ENCODE data around the gene AOC2.
"Not testable (repeated sequence)": the region's sequence is repeated elsewhere in the genome, so short reads cannot be mapped to it uniquely, and the experiment has no call there.

Gene AOC2

DNA sequence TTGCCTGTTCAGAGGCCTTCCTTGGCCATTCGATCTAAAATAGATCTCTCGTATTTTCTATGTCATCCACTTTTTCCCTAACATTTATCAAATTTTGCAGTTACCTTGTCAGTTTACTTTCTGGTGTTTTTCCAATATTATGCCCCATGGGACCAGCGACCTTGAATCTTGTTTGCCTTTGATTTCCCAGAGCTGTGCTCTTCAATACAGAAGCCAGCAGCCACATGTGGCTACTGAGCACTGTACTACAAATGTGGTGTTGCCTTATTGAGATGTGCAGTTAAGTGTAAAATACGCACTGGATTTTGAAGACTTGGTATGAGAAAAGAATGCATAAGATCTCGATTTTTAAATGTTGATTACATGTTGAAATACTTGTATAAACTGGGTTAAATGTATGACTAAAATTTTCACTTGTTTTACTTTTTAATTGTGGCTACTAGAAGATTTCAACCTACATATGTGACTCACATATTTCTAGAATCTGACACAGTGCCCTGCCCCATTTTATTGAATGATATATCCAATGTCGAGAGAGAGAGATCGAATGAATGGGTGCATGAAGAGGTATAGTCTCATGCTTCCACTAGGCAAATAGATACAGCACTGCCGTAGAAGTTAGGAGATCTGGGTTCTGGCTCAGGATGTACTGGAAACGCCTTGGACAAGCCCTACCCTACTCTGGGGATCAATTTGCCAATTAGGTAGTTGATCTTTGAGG, 12.0 kb upstream of the AOC2 start:
- DNase-seq (ENCODE audit: low spot score) = peak; percentile 23
- no peak for FAIRE-seq

DNA sequence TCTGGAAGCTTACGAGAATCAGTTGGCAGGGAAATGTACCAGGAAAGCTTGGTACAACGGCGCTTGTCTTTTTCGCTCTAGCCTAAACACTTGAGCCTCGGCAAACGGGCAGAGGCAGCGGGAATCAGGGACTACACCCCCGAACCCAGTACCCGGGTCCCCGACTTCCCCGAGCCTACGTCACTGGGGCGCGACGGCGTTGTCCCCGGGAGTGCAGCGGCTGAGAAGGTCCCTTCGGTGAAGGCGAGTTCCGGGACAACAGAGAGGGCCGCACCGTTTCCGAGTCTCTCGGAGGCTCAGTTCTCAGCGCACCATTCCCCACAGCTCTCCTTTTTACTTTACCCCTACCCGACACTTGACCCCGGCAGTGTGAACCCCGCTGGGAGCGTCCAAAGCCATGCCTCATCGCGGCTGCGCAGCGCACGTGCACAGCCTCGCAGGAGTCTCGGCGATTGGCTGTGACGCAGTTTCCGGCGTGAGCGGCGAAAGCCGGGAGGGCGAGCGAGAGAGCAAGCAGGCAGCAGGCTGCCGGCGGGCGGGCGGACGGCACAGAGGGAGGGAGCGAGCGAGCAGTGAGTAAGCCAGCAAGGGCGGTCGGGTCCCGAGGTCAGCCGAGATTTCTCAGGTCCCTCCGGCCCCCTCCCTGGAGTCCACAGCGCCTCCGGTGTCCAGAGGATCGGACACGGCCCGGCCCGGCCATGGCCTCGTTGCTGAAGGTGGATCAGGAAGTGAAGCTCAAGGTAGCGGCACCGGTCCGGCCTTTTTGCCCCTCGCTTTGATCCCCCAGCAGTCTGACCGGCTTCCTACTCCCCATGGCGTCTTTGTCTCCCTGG, 11.2 kb upstream of the AOC2 start, which contains the start of gene PSME3:
PSME3 (plus strand) TSS at position 464 of the 833 bp plus-strand sequence; CDS start at position 699, 235 bp downstream.
- FAIRE-seq (no peak), DNase-seq (ENCODE audit: low spot score) (peak; percentile 96)

GRCh38 chr17:42833767-42834422, 10.5 kb upstream of the AOC2 start:
- no peak for FAIRE-seq
- DNase-seq (ENCODE audit: low spot score) = no peak

DNA sequence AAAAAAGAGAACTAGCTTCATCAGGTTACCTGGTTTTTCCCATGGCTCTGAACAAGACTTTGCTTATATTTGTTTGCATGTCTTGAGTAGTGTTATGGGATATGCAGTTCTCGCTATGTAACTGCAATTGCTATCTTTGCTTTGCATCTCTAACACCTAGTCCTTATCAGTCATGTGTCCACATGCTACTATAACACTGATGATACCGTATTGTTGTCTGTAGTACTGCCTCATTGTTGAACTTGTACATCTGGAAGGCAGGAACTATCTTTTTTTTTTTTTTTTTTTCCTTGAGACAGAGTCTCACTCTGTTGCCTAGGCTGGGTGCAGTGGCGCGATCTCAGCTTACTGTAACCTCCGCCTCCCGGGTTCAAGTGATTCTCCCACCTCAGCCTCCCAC, 8.6 kb upstream of the AOC2 start:
- FAIRE-seq (no peak), DNase-seq (ENCODE audit: low spot score) (no peak)

DNA sequence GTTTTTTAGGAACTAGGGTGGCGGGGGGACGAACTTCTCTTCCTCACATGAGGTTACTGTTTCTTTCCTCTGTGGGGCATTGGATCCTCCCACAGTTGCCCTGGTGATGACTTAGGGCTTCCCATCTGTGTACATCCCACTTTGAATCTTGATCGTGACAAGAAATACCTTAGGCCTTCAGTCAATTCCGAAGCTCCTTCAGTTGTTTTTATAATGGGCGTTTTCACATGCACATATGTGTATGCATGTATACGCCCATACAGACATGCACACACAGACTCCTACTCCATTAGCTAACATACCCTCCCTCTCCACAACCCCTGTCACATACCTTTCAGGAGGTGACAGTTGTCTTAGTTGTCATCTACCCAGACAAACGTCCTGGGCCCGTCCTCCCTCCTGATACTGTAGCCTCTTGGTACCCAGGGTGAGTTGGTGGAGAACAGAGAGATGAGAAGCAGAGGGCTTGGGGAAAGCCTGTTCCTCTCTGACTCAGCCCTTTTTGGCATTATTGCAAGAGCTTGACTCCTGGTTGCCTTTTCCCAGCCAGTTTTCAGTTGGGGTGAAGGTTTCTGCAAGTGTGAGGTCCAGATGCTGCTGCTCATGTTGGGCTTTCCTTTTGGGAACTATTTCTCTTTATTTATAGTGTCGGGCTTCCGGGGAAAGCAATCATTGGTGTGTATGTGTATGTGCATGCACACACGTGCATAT, 2.2 kb upstream of the AOC2 start:
- DNase-seq (ENCODE audit: low spot score) (no peak), FAIRE-seq (no peak)

DNA sequence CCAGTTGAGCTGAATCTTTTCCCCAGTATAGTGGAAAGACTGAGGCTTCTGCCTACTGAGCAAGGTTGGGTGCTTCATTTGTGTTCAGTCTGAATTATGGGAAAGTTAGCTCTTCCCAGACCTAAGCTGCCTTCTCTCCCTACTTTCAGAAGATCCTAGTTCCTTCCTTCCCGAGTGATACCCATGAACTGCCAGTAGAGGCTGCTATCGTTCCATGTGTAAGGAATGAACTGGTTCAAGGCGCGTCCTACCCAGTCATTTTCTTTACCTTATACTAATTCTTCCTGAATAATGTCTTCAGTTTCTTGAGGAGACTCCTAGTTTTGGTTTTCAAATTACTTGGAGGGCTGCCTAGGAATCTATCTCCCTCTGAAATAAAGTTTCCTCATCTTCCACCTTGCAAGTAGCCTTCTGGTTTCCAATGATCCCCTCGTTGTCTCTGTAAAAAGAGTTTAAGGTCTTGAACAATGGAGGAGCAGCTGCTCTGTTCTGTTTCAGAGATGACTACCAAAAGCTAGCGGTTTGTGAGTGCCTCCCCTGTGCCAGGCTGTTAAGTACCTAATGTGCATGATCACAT, 934 bp upstream of the AOC2 start:
- FAIRE-seq = no peak

GRCh38 chr17:42844761-42845555, 578 bp downstream of the AOC2 start:
- FAIRE-seq (no peak), DNase-seq (ENCODE audit: low spot score) (no peak)

More for the DNA sequence above, 934 bp upstream of the AOC2 start:
- DNase-seq (ENCODE audit: low spot score) = peak; percentile 63

DNA sequence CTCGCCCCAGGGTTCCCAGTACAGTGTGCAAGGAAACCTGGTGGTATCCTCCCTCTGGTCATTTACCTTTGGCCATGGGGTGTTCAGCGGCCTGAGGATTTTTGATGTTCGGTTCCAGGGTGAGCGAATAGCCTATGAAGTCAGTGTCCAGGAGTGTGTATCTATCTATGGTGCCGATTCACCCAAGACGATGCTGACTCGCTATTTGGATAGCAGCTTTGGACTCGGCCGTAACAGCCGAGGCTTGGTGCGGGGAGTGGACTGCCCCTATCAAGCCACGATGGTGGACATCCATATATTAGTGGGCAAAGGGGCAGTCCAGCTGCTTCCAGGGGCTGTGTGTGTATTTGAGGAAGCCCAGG, 1.2 kb downstream of the AOC2 start:
- no peak for DNase-seq (ENCODE audit: low spot score)
- no peak for FAIRE-seq

GRCh38 chr17:42845918-42846593, 1.7 kb downstream of the AOC2 start:
- no peak for DNase-seq (ENCODE audit: low spot score)
- peak; percentile 13 for FAIRE-seq

GRCh38 chr17:42846594-42847280, 2.4 kb downstream of the AOC2 start:
- FAIRE-seq = peak; percentile 58
- no peak for DNase-seq (ENCODE audit: low spot score)

DNA sequence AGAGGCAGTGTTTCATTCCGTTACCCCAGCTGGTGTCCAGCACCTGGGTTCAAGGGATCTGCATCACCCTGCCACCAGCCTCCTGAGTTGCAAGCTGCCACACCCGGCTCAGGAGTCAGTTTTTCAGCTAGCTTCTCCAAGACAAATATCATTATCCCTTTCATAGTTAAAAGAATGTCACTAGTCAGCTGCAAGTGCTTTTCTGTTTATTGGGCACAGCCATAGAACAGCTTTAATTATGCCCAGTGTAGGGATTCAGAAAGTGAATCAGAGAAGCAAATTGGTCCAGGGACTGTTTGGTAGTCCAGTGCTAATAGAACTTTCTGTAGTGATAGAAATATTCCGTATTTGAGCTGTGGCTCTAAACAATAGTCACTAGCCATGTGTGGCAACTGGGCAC, 3.7 kb downstream of the AOC2 start:
- FAIRE-seq (no peak), DNase-seq (ENCODE audit: low spot score) (no peak)

GRCh38 chr17:42849031-42849430, 4.7 kb downstream of the AOC2 start:
- no peak for DNase-seq (ENCODE audit: low spot score)
- FAIRE-seq = no peak

GRCh38 chr17:42849451-42850181, 5.2 kb downstream of the AOC2 start:
- FAIRE-seq (no peak), DNase-seq (ENCODE audit: low spot score) (no peak)

DNA sequence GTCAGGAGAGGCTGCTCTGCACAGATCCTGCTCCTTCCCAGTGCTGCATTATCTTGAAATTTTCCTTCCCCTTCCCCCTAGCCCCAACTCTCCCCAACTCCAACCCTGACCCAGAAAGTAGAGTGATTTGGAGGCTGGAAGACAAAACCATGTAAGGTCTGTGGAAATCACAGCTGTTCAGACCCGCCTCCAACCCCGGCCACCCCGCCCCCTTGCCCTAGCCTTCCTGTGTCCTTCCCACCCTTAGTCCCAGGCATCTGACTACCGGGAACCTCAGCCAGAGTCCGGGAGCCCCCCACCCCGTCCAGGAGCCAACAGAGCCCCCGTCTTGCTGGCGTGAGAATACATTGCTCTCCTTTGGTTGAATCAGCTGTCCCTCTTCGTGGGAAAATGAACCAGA, 6.6 kb downstream of the AOC2 start, which contains the start of gene AOC3:
AOC3 (plus strand) TSS at position 246 of the 400 bp plus-strand sequence; CDS start at position 391, 145 bp downstream.
- no peak for FAIRE-seq
- no peak for DNase-seq (ENCODE audit: low spot score)

GRCh38 chr17:42851371-42852240, 7.2 kb downstream of the AOC2 start:
- FAIRE-seq = peak; percentile 80
- DNase-seq (ENCODE audit: low spot score) = not testable (repeated sequence)

GRCh38 chr17:42852351-42852750, 8.0 kb downstream of the AOC2 start:
- DNase-seq (ENCODE audit: low spot score) = no peak
- no peak for FAIRE-seq

DNA sequence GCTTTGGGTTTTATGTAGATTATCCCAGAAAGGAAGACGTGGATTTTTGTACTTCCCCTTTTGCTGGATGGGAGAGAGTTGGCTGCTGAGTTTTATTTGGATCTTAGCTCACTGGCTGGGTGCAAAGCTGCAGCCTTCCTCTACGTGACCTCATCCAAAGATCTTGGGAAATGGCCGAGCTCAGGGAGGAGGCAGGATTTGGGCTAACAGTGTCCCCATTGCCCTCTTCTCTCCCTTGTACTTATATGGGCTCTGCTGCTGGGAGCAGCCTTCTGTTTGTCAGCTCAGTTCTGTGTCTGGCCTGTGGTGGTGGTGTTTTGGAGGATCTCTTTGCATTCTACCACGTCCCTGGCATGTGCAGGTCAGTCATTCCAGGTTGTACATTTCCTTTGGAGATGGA, 8.6 kb downstream of the AOC2 start:
- no peak for DNase-seq (ENCODE audit: low spot score)
- no peak for FAIRE-seq
